ENCODE measurements around the gene SCTR.

GRCh38 chr2:119545754-119546446, 21.6 kb upstream of the SCTR start:
- TF ChIP-seq TOX (CRISPR knock-in tag; IDR thresholded peaks at IDR 0.05; ENCODE audit: borderline replicate concordance) (no peak), POU6F1 (CRISPR knock-in tag; IDR thresholded peaks at IDR 0.05; ENCODE audit: borderline replicate concordance, low read depth) (no peak), PATZ1 (CRISPR knock-in tag; IDR thresholded peaks at IDR 0.05; ENCODE audit: borderline replicate concordance) (no peak), ZNF70 (CRISPR knock-in tag; IDR thresholded peaks at IDR 0.05) (no peak), CSDC2 (CRISPR knock-in tag; IDR thresholded peaks at IDR 0.05) (no peak), BACH2 (CRISPR knock-in tag; IDR thresholded peaks at IDR 0.05; ENCODE audit: borderline replicate concordance) (no peak), ZNF565 (CRISPR knock-in tag; conservative IDR thresholded peaks at IDR 0.05; ENCODE audit: low read depth) (no peak)

Measured in SK-N-SH treated with all-trans-retinoic acid at 6 μM for 48 hours (cell line).